ENCODE measurements around the gene PNMA8C.

GRCh38 chr19:46383171-46383815 lies 45.4 kb downstream of the PNMA8C start:
- TF ChIP-seq CTCF (conservative IDR thresholded peaks at IDR 0.05 in 1 of 2, IDR thresholded peaks at IDR 0.05 in 1 of 2; ENCODE audit: extremely low read depth in 1 of 2, insufficient read depth in 1 of 2, low read depth in 1 of 2, low read length in 2 of 2) (no peak), EZH2 (IDR thresholded peaks at IDR 0.05; ENCODE audit: borderline replicate concordance, low read length) (no peak)

All from mammary epithelial cell (primary cell).